Vagina (tissue), 2 donors: ENCODE measurements around the gene NFATC4. TPM values are rescaled to one million over a fixed set of nuclear protein-coding genes. Genes with fewer than 3 reads are reported as not detected.
A peak's percentile ranks its signal among the peaks of the same experiment; 100 is the strongest.
"Not testable (repeated sequence)": the region's sequence is repeated elsewhere in the genome, so short reads cannot be mapped to it uniquely, and the experiment has no call there.

Experiments
- DNase-seq, 2 donors: peaks; one replicate each; pipeline ENCODE4 v3.0.0-alpha.2; 2017; ENCODE audit errors: extremely low spot score in 2 of 2
- H3K27ac ChIP-seq: fragments of 200-600 bp; sonication (generic); one replicate; pipeline ENCODE4 v1.5.1; 2019
- H3K27me3 ChIP-seq: fragments of 200-600 bp; sonication (generic); one replicate; pipeline ENCODE4 v1.5.1; 2019
- H3K36me3 ChIP-seq, 2 donors: fragments of 200-600 bp; sonication (generic); one replicate each; pipeline ENCODE4 v1.5.1; 2017 to 2019
- H3K4me1 ChIP-seq: fragments of 200-600 bp; sonication (generic); one replicate; pipeline ENCODE4 v1.5.1; 2019
- H3K4me3 ChIP-seq, 2 donors: fragments of 200-600 bp; sonication (generic); 1 replicate in 1 of 2; 2 replicates in 1 of 2; pipeline ENCODE4 v1.5.1; 2016 to 2019
- H3K9me3 ChIP-seq: fragments of 200-600 bp; sonication (generic); one replicate; pipeline ENCODE4 v1.5.1; 2019
- CTCF ChIP-seq, 3 experiments: fragments of 450-650 bp in 2 of 3; fragments of 200-600 bp in 1 of 3; sonication (generic) in 1 of 3; IDR thresholded peaks; one replicate each; pipeline ENCODE4 v1.5.1; 2017 to 2019; ENCODE audit warnings: antibody characterized with exemption in 3 of 3, mild to moderate bottlenecking in 2 of 3, moderate library complexity in 2 of 3
- POLR2A ChIP-seq, 2 donors: fragments of 450-650 bp; IDR thresholded peaks; one replicate each; pipeline ENCODE4 v1.6.1; 2017; ENCODE audit warnings: antibody characterized with exemption in 2 of 2, mild to moderate bottlenecking in 2 of 2, moderate library complexity in 2 of 2
- POLR2AphosphoS5 ChIP-seq, 2 donors: sonication (generic); formaldehyde crosslinking; IDR thresholded peaks; one replicate each; pipeline ENCODE4 v1.9.0; 2017; ENCODE audit warnings: antibody characterized with exemption in 2 of 2, mild to moderate bottlenecking in 2 of 2, low read depth in 1 of 2; ENCODE audit not compliant: insufficient read depth in 1 of 2
- intact Hi-C: fragments of 100-400 bp; cut with DNase I; formaldehyde crosslinking; loops from one replicate; pipeline ENCODE4 v1.15.1; 2023
- total RNA-seq: library from RNA; depleted of rRNA; stranded (reverse); fragments of >200 nt; gene quantifications from one replicate; pipeline ENCODE4 v1.2.3, GENCODE V29; 2016

The NFATC4 gene
- total RNA-seq, 1 donor from 2014 or later, result 47.9 TPM

- H3K27me3 ChIP-seq, result no peaks in the 10 kb centered on the region
- intact Hi-C loops, result no loop called here
- H3K27ac ChIP-seq, result no peak overlapping the region
- no peaks in the 10 kb centered on the region for H3K4me1 ChIP-seq
- H3K9me3 ChIP-seq, result no peaks in the 10 kb centered on the region
- H3K4me3 ChIP-seq, result no peak overlapping the region
- no peaks in the 10 kb centered on the region for H3K36me3 ChIP-seq
- DNase-seq, result no peak
- TF ChIP-seq CTCF (IDR thresholded peaks at IDR 0.05) (no peak), POLR2AphosphoS5 (IDR thresholded peaks at IDR 0.05; ENCODE audit: insufficient read depth in 1 of 2, low read depth in 1 of 2) (no peak), POLR2A (IDR thresholded peaks at IDR 0.05) (no peak)
These were observed 42.9 kb upstream of the NFATC4 start for GRCh38 chr14:24325041-24325530.

- no peak overlapping the region for H3K4me3 ChIP-seq
- no peak overlapping the region for H3K27ac ChIP-seq
- intact Hi-C loops, result no loop called here
- TF ChIP-seq POLR2A (IDR thresholded peaks at IDR 0.05), result no peak
- TF ChIP-seq CTCF (IDR thresholded peaks at IDR 0.05), result no peak
- TF ChIP-seq POLR2AphosphoS5 (IDR thresholded peaks at IDR 0.05; ENCODE audit: insufficient read depth in 1 of 2, low read depth in 1 of 2), result no peak
- no peaks in the 10 kb centered on the region for H3K9me3 ChIP-seq
- no peaks in the 10 kb centered on the region for H3K27me3 ChIP-seq
- H3K4me1 ChIP-seq, result no peaks in the 10 kb centered on the region
- DNase-seq, result no peak
- no peaks in the 10 kb centered on the region for H3K36me3 ChIP-seq
These were observed 42.0 kb upstream of the NFATC4 start for GRCh38 chr14:24325963-24326362.

- Histone ChIP-seq H3K27me3 (no peaks in the 10 kb centered on the region), H3K9me3 (no peaks in the 10 kb centered on the region), H3K4me1 (peaks cover 9% of the 10 kb centered on the region), H3K27ac (no peak overlapping the region), H3K36me3 (no peaks in the 10 kb centered on the region), H3K4me3 (no peak overlapping the region)
- no peak for TF ChIP-seq CTCF (IDR thresholded peaks at IDR 0.05)
- TF ChIP-seq POLR2AphosphoS5 (IDR thresholded peaks at IDR 0.05; ENCODE audit: insufficient read depth in 1 of 2, low read depth in 1 of 2), result no peak
- no peak for TF ChIP-seq POLR2A (IDR thresholded peaks at IDR 0.05)
- no peak for DNase-seq
- intact Hi-C loops, result no loop called here
These were observed 40.7 kb upstream of the NFATC4 start for GRCh38 chr14:24327303-24327702.

- H3K9me3 ChIP-seq, DNase-seq, H3K36me3 ChIP-seq, H3K27ac ChIP-seq, intact Hi-C loops, H3K4me3 ChIP-seq, H3K27me3 ChIP-seq: not testable (repeated sequence)
- H3K4me1 ChIP-seq, result peaks cover 15% of the 10 kb centered on the region
- TF ChIP-seq CTCF (IDR thresholded peaks at IDR 0.05), result peak in 2 of 3 experiments; percentile 15 to 62
These were observed 40.1 kb upstream of the NFATC4 start for GRCh38 chr14:24327914-24328313.

GRCh38 chr14:24329073-24329663, 38.8 kb upstream of the NFATC4 start:
- Histone ChIP-seq H3K4me1 (peaks cover 27% of the 10 kb centered on the region), H3K27ac (peak overlapping the region; percentile 2), H3K4me3 (no peak overlapping the region), H3K36me3 (no peaks in the 10 kb centered on the region), H3K9me3 (no peaks in the 10 kb centered on the region), H3K27me3 (no peaks in the 10 kb centered on the region)
- TF ChIP-seq POLR2A (IDR thresholded peaks at IDR 0.05) (no peak), CTCF (IDR thresholded peaks at IDR 0.05) (no peak), POLR2AphosphoS5 (IDR thresholded peaks at IDR 0.05; ENCODE audit: insufficient read depth in 1 of 2, low read depth in 1 of 2) (no peak)
- DNase-seq, result no peak
- intact Hi-C loops, result no loop called here
